ENCODE data around the gene RNF149.

DNA sequence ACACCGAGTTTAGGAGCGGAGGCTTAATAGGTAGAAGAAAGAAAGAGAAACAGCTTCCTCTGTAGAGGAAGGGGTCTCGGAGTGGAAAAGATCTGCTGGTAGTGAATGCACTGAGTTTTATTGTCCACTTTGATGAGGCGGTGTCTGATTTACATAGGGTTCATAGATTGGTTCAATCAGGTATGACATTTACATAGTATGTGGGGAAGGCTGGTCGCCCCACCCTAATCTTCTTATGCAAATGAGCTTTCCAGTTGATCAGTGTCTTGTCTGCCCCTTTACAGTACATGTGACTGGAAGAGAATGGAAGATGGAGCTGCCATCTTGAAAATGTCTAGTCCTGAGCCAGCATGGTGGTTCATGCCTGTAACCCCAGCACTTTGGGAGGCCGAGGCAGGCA lies 75.7 kb downstream of the RNF149 start:
- TF ChIP-seq GATA2 (IDR thresholded peaks at IDR 0.05; ENCODE audit: insufficient read depth, insufficient read length, low read depth, low read length): no peak
- TF ChIP-seq, protein P1, sequence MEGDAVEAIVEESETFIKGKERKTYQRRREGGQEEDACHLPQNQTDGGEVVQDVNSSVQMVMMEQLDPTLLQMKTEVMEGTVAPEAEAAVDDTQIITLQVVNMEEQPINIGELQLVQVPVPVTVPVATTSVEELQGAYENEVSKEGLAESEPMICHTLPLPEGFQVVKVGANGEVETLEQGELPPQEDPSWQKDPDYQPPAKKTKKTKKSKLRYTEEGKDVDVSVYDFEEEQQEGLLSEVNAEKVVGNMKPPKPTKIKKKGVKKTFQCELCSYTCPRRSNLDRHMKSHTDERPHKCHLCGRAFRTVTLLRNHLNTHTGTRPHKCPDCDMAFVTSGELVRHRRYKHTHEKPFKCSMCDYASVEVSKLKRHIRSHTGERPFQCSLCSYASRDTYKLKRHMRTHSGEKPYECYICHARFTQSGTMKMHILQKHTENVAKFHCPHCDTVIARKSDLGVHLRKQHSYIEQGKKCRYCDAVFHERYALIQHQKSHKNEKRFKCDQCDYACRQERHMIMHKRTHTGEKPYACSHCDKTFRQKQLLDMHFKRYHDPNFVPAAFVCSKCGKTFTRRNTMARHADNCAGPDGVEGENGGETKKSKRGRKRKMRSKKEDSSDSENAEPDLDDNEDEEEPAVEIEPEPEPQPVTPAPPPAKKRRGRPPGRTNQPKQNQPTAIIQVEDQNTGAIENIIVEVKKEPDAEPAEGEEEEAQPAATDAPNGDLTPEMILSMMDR (IDR thresholded peaks at IDR 0.05; ENCODE audit: extremely low read depth in 1 of 2, insufficient read depth in 1 of 2, low read depth in 1 of 2, low read length in 2 of 2): no peak

All from endothelial cell of umbilical vein (primary cell).